NK-92 (cell line): Measurements from ENCODE around the gene IL17RC.

Source experiments
- DNase-seq: peaks from one replicate; lab custom pipeline; 2025; ENCODE audit not compliant: unreplicated experiment; lab: John Stamatoyannopoulos, UW

Gene IL17RC

DNA sequence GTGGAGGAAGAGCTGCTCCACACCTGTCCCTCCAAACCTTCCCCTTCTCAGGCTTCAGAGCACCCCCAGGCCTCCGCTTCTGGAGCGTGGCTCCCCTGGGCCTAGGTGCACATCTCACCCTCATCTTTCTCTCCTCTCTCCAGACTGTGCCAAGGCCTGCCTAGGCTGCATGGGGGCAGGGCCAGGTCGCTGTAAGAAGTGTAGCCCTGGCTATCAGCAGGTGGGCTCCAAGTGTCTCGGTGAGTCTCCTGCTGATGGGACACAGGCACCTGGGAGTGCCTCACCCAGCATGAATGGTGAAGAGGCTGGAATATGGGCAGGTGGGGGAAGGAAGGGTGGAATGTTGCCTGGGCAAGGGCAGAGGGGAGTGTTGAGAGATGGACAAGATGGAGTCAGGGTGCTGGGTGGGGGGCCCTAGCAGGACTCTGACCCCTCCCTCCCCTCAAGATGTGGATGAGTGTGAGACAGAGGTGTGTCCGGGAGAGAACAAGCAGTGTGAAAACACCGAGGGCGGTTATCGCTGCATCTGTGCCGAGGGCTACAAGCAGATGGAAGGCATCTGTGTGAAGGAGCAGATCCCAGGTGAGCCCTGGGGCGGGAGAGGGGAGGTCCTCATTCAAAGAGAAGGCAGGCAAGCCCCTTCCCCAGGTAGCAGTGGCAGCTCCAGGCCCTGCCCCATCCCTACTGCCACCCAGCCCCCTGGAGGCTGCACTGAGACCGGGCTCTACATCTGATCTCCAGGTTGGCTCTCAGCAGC lies 26.2 kb downstream of the IL17RC start:
- DNase-seq, result no peak

- DNase-seq, result no peak
Measured at GRCh38 chr3:9944271-9944670, 27.4 kb downstream of the IL17RC start.

DNA sequence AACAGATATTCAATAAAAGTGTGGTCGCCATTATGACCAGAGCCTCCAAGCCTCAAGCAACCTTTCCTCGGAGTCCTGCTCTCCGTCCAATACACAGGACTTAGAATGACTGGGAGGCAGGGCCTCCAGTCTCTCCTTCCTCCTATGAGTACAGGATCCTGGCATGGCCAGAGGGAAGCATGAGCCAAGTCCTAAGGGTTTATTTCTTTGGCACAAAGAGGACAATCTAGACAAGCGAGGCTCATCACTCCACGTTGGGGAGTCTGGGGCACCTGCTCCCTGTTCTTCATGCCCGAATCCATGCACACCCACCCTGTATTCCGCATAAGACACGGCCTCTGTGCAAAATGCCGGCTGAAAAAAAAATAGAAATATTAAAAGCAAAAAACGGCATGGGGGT lies 28.5 kb downstream of the IL17RC start:
- no peak for DNase-seq

DNA sequence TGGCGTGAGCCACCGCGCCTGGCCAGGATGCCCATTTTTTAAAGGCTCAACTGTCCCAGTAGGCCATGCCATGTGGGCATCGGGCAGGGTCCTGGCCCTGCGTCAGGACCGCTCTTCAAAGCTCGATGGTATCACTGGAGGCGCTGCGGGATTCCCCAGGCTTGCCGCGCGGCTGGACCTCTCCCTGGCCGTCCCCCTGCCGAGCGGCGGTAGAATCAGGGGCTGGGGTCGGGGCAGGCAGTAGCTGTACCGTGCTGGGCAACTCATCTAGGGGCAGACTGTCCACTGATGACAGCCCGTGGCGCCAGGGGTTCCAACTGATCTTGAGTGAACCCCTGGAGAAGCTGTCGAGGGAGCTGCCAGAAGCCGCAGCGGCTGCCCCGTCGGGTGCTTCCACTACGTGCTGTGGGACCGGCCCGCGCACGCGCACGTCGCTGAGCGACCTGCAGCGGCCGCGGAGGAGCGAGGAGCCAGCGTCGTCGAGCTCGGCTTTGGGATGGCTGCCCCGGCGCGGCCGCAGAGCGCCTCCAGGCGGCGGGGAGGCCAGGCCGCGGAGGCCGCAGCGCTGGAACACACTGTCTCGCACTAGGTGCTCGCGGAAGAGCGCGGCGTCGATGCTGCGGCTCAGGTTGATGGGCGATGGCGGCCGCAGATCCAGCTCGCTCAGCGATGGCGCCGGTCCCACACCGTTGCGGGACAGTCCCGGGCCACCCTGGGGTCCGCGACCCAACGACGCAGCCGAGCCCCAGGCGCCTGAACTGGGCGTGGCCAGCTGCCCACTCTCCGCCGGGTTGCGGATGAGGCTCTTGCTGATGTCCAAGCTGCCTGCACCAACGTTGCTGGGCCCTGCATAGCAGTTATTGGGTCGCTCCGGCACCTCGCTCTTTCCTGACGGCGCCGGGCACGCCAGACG lies 29.5 kb downstream of the IL17RC start:
- peak; percentile 17 for DNase-seq

- no peak for DNase-seq
Measured at GRCh38 chr3:9947025-9947995, 30.4 kb downstream of the IL17RC start.

- DNase-seq, result no peak
Measured at GRCh38 chr3:9948586-9948985, 31.7 kb downstream of the IL17RC start.

- DNase-seq, result no peak
Measured at GRCh38 chr3:9949115-9949514, 32.2 kb downstream of the IL17RC start.

DNA sequence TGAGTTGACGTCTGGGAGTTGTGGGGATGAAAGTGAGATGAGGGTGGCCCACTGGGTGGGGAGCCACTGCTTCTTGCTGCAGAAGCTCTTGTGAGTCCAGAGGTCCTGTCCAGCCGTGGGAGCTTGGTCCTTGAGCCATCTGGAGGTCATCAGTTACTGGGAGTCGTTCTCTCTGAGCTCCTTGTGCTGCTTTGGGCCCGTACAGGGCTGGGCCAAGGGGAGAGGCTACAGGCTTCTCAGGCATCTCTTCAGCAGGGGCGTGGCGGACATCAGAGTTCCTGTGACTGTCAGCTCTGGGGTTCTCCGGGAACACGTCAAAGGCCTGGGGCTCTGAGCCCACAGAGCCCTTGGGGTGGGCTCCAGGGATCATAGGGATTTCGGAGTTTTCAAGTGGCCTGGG lies 32.7 kb downstream of the IL17RC start:
- no peak for DNase-seq

GRCh38 chr3:9951126-9951525 lies 34.2 kb downstream of the IL17RC start:
- DNase-seq, result no peak

DNA sequence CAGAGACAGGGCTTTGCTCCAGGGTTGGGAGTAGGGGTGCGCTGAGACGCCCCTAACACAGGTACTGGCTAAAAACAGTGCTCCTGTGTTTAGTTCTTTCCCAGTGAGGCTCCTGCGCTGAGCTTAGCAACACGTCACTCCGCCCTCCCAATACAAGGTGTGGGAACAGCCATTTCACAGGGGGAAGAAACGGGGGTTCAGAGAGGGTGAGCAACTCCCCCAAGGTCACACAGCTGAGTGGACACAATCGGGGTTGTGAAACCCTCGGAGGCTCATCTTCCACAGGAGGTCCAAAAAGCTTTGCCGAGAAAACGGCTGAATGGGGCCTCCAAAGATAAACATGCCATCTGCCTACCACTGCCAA lies 34.7 kb downstream of the IL17RC start:
- DNase-seq, result no peak

DNA sequence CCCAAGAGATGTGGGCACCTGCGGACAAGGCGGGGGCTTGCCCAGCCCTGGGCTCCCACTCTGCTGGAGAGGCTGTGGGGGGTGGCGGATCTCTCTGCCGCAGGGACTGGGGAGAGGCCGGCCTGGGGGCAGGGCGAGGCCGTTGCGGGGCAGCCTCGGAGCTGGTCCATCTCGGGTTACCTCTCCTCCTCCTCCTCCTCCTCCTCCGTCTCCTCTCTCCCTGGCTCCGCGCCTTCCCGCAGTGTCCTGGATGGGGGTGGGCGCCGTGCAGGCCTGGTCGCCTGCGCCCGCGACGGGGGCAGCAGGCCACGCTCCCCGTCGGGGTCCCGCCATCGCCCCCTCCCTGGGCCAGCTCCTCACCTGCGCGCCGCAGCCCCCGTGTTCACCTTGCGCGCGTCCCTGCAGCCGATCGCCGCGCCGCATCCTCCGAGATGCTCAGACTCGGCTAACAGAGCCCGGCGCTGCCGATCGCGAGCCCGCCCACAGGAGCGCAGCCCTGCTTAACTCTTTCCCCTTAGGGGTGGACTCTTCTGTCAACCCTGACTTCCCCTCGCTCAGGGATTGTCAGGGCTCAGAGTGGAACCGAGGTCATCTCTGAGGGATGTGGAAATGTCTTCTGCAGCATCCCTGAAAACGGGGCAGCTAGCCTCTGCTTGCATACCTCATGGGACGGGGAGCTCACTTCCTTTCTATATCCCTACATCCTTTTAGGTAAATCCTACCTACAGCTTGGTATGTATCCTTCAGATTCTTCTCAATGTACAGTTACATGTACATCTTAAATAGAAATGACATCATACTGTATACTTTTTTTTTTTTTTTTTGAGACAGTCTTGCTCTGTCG lies 35.3 kb downstream of the IL17RC start, which contains the start of gene PRRT3:
Gene PRRT3, minus strand, starts transcription at position 447 of the 844 bp plus-strand sequence. CDS start 2,293 bp downstream, outside the sequence.
- DNase-seq, result no peak

- DNase-seq, result no peak
Measured at GRCh38 chr3:9955067-9955502, 38.2 kb downstream of the IL17RC start.

DNA sequence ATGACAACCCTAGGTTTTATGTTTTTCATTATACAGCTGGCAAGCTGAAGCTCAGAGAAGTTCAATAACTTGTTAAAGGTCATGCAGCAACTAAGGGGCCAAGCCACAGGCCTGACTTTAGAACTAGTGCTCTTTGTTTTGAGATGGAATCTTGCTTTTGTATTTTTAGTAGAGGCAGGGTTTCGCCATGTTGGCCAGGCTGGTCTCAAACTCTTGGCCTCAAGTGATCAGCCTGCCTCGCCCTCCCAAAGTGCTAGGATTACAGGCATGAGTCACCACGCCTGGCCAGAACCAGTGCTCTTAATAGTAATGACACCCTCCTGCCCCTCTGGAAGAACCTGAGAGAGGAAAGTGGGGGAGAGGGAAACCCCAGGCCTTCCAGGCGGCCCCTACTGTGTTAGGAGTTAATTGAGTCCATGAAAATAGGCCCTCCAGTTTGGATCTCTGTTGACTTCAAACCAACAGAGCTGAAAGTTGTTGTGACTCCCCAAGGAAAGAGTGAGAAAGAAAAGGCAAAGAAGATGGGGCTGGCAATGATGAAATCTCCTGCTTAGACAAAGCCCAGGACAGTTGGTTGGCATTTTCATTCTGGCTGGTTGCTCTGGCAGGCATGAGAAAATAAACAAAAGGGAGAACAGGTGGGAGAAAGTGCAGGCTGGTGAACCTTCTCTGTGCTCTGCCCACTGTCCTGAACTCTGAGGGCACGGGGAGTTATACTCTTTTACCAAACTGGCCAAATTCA lies 38.9 kb downstream of the IL17RC start:
- DNase-seq, result no peak

DNA sequence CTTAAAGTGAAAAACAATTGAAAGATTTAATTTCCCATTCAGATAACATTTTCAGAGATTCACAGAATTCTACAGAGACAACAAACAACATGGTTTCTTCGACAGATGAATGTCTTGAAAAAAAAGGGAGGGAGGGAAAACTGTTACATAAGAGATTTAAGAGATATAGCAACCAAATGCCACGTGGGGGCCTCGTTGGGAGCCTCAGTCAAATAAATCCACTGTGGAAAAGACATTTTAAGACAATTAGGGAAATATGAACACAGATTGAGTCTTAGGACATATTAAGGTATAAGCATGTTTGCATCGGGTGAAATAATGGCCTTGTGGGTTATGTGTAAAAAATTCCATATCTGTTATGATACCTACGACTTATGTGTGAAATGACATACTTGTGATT lies 40.3 kb downstream of the IL17RC start:
- DNase-seq, result no peak

- DNase-seq, result no peak
Measured at GRCh38 chr3:9965200-9965875, 48.4 kb downstream of the IL17RC start.

- no peak for DNase-seq
Measured at GRCh38 chr3:9966841-9967240, 49.9 kb downstream of the IL17RC start.

DNA sequence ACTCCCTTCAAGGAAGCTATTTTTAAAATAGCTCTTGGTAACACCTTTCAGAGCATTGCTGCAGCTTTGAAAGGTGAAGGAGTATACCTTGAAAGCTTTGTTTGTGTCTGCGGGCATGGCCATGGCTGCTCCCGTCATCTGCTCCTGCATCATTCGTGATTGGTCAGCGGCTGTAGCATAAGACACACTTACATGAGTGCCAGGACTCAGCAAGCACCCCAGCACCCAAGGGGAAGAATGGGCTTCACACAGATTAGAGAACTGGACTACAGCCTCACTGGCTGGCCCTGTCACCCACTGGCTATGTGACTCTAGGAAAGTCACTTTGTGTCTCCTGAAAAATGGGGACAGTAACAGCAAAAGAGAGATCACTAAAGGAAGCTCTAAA lies 52.7 kb downstream of the IL17RC start:
- no peak for DNase-seq

- DNase-seq, result no peak
Measured at GRCh38 chr3:9970020-9970652, 53.2 kb downstream of the IL17RC start.
